HL-60 (cell line): Measurements from ENCODE around the gene ST7.

Experiments
- GABPA ChIP-seq: IDR thresholded peaks from 2 replicates; pipeline ENCODE4 v1.6.1; 2012; ENCODE audit warnings: low read depth
- POLR2AphosphoS5 ChIP-seq: IDR thresholded peaks from 2 replicates; pipeline ENCODE4 v1.6.1; 2012; ENCODE audit warnings: low read depth
- REST ChIP-seq: IDR thresholded peaks from 2 replicates; pipeline ENCODE4 v1.6.1; 2012; ENCODE audit warnings: low read depth; ENCODE audit not compliant: insufficient replicate concordance
- TF ChIP-seq, protein P1 (sequence below): IDR thresholded peaks from one replicate; pipeline ENCODE4 v1.5.1; 2011; ENCODE audit warnings: low read length, control low read depth, inconsistent platforms; ENCODE audit not compliant: insufficient read depth

DNA sequence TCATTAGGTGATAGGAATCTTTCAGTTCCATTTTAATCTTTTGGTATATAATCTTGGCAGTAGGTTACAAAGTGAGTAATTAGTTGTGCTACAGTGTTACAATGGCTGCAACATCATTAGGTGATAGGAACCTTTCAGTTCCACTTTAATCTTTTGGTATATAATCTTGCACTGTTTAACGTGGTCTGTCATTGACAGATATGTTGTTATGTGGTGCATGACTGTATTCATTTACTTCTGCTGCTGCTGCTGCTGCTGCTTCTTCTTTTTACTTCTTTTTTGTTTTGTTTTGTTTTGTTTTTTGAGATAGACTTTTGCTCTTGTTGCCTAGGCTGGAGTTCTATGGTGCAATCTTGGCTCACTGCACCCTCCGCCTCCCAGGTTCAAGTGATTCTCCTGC is 28.6 kb downstream of the ST7 start:
- TF ChIP-seq, protein P1, sequence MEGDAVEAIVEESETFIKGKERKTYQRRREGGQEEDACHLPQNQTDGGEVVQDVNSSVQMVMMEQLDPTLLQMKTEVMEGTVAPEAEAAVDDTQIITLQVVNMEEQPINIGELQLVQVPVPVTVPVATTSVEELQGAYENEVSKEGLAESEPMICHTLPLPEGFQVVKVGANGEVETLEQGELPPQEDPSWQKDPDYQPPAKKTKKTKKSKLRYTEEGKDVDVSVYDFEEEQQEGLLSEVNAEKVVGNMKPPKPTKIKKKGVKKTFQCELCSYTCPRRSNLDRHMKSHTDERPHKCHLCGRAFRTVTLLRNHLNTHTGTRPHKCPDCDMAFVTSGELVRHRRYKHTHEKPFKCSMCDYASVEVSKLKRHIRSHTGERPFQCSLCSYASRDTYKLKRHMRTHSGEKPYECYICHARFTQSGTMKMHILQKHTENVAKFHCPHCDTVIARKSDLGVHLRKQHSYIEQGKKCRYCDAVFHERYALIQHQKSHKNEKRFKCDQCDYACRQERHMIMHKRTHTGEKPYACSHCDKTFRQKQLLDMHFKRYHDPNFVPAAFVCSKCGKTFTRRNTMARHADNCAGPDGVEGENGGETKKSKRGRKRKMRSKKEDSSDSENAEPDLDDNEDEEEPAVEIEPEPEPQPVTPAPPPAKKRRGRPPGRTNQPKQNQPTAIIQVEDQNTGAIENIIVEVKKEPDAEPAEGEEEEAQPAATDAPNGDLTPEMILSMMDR, result no peak
- no peak for TF ChIP-seq REST
- no peak for TF ChIP-seq POLR2AphosphoS5
- no peak for TF ChIP-seq GABPA
